HG03432 (cell line): Measurements from ENCODE around the gene SRPRA.
"Not testable (repeated sequence)": the region's sequence is repeated elsewhere in the genome, so short reads cannot be mapped to it uniquely, and the experiment has no call there.

Experiments
- ATAC-seq: cut with Tn5 transposase; IDR thresholded peaks from one replicate; pipeline ENCODE4 v1.9.1; 2021; ENCODE audit warnings: mild to moderate bottlenecking, moderate library complexity; ENCODE audit not compliant: unreplicated experiment

The SRPRA gene, protein sequence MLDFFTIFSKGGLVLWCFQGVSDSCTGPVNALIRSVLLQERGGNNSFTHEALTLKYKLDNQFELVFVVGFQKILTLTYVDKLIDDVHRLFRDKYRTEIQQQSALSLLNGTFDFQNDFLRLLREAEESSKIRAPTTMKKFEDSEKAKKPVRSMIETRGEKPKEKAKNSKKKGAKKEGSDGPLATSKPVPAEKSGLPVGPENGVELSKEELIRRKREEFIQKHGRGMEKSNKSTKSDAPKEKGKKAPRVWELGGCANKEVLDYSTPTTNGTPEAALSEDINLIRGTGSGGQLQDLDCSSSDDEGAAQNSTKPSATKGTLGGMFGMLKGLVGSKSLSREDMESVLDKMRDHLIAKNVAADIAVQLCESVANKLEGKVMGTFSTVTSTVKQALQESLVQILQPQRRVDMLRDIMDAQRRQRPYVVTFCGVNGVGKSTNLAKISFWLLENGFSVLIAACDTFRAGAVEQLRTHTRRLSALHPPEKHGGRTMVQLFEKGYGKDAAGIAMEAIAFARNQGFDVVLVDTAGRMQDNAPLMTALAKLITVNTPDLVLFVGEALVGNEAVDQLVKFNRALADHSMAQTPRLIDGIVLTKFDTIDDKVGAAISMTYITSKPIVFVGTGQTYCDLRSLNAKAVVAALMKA

DNA sequence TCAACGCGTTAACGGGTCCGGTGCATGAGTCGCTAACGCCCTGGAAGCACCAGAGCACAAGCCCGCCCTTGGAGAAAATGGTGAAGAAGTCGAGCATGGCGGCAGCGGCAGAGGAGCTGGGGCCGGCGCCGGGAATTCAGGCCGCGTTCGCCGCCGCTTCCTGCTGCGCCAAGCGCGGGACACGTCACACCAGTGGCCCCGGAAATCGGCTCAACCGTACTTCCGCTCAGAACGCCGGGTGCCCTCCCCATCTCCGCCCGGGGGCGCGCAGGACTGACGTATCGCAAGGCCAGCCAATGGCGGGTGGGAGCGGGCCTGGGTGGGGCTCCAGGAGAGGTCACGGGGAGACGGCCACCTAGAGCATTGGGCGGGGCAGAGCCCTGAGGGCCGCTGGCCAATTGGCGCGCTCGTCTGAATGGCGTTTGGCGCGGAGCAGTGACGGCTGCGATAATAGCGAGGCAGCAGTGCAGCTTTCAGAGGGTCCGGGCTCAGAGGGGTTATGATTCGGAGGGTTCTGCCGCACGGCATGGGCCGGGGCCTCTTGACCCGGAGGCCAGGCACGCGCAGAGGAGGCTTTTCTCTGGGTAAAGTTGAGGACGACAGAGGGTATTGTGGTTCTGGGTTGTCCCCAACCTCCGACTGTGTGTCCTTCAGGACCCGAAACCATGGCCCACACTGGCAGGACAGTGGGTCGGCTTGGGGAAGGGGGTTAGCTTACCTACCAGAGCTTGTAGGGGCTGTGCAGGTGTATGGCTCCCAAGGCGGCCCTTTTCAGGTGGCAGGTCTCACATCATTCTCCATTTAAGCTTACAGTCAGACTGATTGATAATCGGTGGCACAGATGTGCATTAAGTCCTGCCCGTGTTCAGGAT, at the start of gene SRPRA, which contains the start of gene FOXRED1:
TSS of gene SRPRA (minus strand) at position 188 of the 872 bp plus-strand sequence. CDS start at position 97, 91 bp downstream.
TSS of gene FOXRED1 (plus strand) at position 447 of the 872 bp plus-strand sequence. CDS start at position 500, 53 bp downstream.
- ATAC-seq = peak; percentile 100

GRCh38 chr11:126317756-126318573, 49.3 kb upstream of the SRPRA start:
- ATAC-seq = peak; percentile 51

- ATAC-seq = no peak
These were observed 48.7 kb upstream of the SRPRA start for GRCh38 chr11:126317432-126317755.

DNA sequence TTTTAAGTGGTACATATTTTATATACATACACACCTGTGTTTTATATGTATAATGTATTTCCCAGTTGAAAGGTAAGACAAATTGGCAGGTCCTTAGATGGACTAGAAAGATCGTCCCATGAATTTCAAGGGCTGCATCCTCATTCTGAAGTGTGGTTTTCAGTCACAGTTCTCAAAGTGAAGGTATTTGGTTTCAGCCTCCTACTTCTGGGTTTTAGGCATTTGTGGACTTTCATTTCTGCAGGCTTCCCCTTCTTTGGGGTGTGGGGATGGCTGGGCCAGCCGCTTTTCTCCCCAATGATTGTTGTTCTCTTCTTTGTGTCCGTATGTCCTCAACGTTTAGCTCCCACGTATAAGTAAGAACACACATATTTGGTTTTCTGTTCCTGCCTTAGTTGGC, 45.1 kb upstream of the SRPRA start:
- no peak for ATAC-seq

DNA sequence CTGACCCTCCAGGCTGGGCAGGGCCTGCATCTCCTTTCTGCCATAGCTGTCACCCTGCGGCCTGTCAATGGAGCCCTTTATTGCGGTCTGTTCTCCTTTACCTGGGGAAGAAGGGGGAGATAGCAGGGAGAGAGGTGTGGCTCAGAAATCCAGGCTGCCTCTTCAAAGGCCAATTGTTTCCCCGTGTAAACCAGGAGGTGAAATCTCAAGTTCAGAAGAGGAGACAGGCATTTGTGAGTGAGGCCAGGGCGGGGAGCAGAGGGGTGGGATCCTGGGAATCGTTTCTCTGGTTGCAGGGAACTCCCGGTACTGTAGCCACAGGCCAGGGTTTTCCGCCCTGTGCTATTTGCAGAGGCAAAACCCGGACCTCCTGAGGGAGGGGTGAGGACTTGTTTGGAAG, 44.3 kb upstream of the SRPRA start:
- ATAC-seq = no peak

DNA sequence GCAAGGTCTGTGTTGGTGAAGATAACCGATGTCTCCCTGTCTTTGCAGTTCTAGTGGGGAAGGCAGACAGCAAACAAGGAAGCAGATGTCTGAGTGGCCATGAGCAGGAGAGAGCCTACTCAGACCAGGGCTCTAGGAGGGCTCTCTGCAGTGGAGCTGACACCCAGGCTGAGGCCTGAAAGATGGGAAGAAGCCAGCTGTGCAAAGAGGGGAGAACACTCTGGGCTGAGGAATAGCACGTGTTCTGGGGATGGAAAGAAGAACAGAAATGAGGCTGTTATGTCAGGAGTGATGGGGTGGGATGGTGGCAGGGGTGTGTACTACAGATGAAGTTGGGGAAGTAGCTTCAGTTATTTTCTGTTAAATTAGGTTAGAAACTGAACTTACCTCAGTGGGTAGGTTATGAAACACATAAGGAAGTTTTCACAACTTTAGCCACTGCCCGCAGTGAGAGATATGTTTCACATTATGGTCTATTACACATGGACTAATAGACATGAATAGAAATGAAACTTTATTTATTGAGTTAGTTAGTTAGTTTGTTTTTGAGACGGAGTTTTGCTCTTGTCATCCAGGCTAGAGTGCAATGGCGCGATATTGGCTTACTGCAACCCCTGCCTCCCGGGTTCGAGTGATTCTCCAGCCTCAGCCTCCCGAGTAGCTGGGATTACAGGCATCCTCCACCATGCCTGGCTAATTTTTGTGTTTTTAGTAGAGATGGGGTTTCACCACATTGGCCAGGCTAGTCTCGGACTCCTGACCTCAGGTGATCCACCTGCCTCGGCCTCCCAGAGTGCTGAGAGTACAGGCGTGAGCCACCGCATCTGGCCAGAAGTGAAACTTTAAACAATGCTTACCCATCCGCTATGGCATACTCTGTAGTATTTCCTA, 43.0 kb upstream of the SRPRA start:
- ATAC-seq = peak; percentile 77

GRCh38 chr11:126310992-126311310, 42.3 kb upstream of the SRPRA start:
- ATAC-seq = no peak

GRCh38 chr11:126310200-126310991, 41.7 kb upstream of the SRPRA start:
- peak; percentile 46 for ATAC-seq

- not testable (repeated sequence) for ATAC-seq
These were observed 40.1 kb upstream of the SRPRA start for GRCh38 chr11:126308771-126309170.

DNA sequence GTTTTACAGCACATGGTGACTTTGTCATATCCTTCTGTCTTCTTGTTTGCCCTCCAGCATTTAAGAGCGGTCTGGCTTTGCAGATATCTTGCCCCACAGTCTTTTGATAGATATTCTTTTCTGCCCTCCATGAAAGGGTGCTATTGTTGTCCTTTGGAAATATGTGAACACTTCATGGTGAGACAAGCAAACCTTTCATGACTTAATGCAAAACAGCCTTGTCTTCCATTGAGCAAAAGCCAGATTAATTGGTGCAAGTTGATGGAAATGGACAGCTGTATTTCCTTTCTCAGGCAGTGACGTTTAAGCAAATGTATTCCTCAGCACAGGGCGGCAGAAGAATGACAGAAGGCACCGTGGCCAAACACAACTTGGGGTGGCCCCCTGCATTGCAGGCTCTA, 39.6 kb upstream of the SRPRA start:
- ATAC-seq = no peak

DNA sequence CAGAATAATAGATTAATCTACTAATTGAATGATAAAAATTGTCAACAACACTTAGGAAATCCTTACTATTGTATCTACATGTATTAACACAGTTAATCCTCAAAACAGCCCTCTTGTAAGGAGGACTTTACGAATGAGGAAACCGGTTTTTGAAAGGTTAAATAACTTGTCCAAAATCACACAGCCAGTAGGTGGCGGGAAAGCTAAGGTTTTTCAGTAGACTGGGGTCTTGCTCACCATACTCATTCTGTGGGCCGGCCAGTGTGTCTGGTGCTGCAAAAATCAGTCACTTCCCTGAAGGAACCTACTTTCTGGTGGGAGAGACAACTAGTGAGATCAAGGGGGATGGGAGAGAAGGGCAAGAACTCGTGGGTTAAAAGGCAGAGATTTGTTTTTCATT, 39.0 kb upstream of the SRPRA start:
- ATAC-seq = no peak

GRCh38 chr11:126305699-126306098, 37.0 kb upstream of the SRPRA start:
- peak; percentile 52 for ATAC-seq

DNA sequence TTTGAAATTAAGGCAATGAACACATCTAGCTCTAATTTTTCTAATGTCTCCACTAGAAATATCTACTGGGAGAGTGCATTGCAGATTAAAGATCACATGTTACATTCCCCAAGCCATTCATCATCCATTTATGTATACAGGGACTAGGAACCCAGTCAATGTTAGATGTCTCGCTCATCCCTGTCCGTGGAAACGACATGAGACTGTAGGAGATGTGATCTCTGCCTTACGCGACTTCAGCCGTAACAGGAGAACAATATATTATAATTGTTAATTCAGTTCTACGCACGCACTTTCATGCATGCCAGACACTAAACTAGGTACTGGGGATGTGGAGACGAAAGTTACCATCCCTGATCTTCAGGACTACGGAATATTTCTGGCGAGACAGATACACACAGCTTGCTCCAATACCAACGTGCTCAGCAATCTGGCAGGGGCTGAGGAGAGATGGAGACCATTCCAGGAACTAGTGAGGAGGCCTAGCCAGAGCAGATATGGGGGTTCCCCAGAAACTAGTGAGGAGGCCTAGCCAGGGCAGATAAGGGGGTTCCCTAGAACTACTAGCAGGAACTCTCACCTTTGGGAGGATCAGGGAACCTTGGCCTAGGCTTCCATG, 35.9 kb upstream of the SRPRA start:
- ATAC-seq = peak; percentile 32

DNA sequence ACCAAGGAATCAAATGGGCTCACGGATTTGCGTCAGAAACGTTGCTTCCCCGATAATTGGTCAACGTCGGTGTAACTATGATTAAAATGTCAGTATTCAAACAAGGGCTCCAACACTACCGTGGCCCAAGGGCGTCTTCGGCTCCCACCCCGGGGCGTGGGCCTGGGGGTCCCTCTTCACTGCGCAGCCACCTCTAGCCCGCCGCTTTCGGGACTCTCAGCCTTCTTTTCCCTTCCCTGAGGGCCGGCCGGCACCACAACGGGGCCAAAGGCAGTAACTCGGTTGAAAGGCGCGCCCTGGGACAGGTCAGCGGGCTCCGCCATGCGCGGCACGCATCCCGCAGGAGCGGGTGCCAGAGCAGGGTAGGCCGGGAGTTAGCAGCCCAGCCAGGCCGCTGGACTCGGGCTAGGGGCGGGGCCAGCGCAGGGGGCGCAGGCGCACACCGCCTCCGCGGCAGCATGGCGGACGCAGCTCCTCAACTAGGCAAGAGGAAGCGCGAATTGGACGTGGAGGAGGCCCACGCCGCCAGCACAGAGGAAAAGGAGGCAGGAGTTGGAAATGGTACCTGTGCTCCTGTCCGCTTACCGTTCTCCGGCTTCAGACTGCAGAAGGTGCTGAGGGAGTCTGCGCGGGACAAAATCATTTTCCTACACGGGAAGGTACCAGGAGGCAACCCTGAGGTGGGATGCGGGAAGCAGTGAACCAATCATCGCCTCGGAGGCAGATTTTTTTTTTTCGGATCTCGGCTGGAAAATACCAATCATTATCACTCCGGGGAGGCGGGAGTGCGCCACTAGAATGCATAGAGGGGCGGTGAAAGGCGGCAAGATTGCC, 35.1 kb upstream of the SRPRA start, which contains the start of gene DCPS:
TSS of gene DCPS (plus strand) at position 438 of the 834 bp plus-strand sequence. CDS start at position 459, 21 bp downstream.
- ATAC-seq = peak; percentile 94

DNA sequence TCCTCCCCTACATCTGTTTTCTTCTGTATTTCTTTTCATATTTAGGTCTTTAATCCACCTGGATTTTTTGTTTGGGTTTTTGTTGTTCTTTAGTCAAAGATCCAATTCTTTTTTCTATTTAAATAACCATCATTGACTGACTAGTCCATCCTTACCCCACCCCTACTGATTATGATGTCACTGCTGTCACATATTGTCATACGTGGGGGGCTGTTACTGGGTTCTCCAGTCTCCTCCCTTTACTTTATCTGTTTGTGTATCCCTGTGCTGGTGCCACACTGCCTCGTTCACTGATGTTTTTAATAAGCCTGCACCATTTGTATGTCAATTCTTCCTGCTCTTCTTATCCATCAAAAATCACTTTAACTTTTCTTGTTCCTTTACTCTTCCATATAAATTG, 28.3 kb upstream of the SRPRA start:
- no peak for ATAC-seq

- ATAC-seq = peak; percentile 60
These were observed 25.0 kb upstream of the SRPRA start for GRCh38 chr11:126293726-126294125.

DNA sequence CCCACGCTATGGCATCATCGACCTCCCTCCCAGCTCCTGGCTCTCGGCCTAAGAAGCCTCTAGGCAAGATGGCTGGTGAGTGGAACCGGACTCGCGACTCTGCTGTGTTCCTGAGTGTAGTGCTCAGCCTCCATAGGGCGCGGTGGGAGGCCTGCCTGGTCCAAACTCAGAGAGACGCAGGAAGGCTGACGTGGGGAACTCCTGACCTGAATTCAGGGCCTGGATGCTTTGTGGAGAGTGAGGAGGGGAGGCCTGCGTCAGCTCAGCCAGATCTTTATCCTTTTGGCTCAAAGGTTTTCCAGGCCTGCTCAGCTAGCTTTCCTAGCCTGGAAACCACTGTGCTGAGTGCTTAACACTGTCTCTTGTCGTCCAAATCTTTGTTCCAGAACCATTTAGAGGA, 22.2 kb upstream of the SRPRA start:
- no peak for ATAC-seq
